Tibial nerve (tissue), 4 donors: ENCODE results near the gene THG1L.

Source experiments
- EP300 ChIP-seq, 2 donors: sonication (generic); formaldehyde crosslinking; IDR thresholded peaks; one replicate each; pipeline ENCODE4 v1.6.1; 2017; ENCODE audit warnings: antibody characterized with exemption in 2 of 2, mild to moderate bottlenecking in 1 of 2
- TF ChIP-seq, protein P1 (sequence below), 5 experiments: fragments of 200-600 bp in 3 of 5; fragments of 450-650 bp in 2 of 5; sonication (generic) in 3 of 5; IDR thresholded peaks; one replicate each; pipeline ENCODE4 v1.5.1; 2016 to 2019; ENCODE audit warnings: antibody characterized with exemption in 5 of 5, mild to moderate bottlenecking in 3 of 5, moderate library complexity in 2 of 5

DNA sequence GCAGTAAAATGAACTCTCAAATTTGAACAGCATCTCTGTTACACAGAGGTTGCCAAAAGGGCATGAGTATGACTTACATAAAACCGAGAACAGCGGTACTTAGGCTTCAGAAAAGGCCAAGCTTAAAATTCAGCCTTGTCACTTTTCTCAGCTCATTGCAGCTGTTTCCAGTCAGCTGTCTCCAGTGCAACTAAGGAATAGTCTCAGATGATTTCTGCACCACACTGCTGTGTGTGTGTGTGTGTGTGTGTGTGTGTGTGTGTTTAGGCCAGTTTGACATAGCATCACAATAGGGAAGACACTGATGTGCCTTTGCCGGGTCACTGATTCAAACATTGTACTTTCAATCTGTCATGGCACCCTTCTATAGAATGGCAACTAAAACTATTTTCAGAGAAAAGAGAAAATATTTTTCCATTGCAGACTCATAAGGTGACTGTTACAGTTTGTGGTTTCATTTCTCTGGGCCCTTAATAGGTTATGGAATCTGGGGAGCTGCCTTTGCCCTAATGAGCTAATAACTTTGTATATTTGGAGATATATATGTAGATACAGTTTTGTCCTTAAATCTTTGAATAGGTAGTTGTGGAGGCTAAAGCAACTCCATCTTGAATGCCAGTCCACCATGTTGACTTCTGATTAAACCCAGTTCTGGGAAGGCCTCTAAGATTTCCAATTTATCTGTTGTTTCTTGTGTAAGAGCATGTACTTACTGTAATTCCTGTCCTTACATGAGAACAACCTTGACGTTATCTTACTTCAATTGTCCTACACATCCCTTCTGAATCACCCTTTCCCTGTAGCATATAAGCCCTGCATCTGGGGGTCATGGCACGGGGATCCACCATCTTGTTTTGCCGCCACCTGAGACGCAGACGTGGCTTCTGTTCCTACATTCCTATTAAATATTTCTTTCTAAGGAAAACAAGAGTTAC lies 16.8 kb downstream of the THG1L start:
- TF ChIP-seq, protein P1, sequence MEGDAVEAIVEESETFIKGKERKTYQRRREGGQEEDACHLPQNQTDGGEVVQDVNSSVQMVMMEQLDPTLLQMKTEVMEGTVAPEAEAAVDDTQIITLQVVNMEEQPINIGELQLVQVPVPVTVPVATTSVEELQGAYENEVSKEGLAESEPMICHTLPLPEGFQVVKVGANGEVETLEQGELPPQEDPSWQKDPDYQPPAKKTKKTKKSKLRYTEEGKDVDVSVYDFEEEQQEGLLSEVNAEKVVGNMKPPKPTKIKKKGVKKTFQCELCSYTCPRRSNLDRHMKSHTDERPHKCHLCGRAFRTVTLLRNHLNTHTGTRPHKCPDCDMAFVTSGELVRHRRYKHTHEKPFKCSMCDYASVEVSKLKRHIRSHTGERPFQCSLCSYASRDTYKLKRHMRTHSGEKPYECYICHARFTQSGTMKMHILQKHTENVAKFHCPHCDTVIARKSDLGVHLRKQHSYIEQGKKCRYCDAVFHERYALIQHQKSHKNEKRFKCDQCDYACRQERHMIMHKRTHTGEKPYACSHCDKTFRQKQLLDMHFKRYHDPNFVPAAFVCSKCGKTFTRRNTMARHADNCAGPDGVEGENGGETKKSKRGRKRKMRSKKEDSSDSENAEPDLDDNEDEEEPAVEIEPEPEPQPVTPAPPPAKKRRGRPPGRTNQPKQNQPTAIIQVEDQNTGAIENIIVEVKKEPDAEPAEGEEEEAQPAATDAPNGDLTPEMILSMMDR (IDR thresholded peaks at IDR 0.05): no peak
- no peak for TF ChIP-seq EP300 (IDR thresholded peaks at IDR 0.05)
